Measurements from ENCODE around the gene RPS2.
A peak's percentile ranks its signal among the peaks of the same experiment; 100 is the strongest.

RPS2 gene

GRCh38 chr16:1981398-1981836 lies 16.8 kb upstream of the RPS2 start, which contains the start of gene NOXO1:
NOXO1 (minus strand) TSS chr16:1981469; CDS start chr16:1981179, 290 bp downstream.
- no peak for DNase-seq

GRCh38 chr16:1980770-1981087 lies 16.1 kb upstream of the RPS2 start:
- DNase-seq, result no peak

- no peak for DNase-seq
Observed at GRCh38 chr16:1980030-1980769, 15.6 kb upstream of the RPS2 start.

GRCh38 chr16:1979271-1980029 lies 14.8 kb upstream of the RPS2 start:
- DNase-seq, result no peak

GRCh38 chr16:1978476-1979120 lies 14.0 kb upstream of the RPS2 start:
- no peak for DNase-seq

GRCh38 chr16:1977875-1978268 lies 13.2 kb upstream of the RPS2 start:
- no peak for DNase-seq

GRCh38 chr16:1976951-1977874 lies 12.6 kb upstream of the RPS2 start:
- no peak for DNase-seq

GRCh38 chr16:1976216-1976520 lies 11.5 kb upstream of the RPS2 start:
- no peak for DNase-seq

- no peak for DNase-seq
Observed at GRCh38 chr16:1975432-1976215, 11.0 kb upstream of the RPS2 start.

- DNase-seq, result no peak
Observed at GRCh38 chr16:1974157-1975070, 9.8 kb upstream of the RPS2 start.

GRCh38 chr16:1973461-1974156 lies 9.0 kb upstream of the RPS2 start:
- DNase-seq, result no peak

GRCh38 chr16:1972490-1972877 lies 7.9 kb upstream of the RPS2 start:
- peak; percentile 30 for DNase-seq

GRCh38 chr16:1971796-1972489 lies 7.3 kb upstream of the RPS2 start, which contains the start of gene TBL3:
TBL3 (plus strand) TSS chr16:1972053; CDS start chr16:1972165, 112 bp downstream.
- DNase-seq, result peak; percentile 96

GRCh38 chr16:1968146-1968953 lies 3.7 kb upstream of the RPS2 start:
- DNase-seq, result no peak

- no peak for DNase-seq
Observed at GRCh38 chr16:1966460-1966859, 1.8 kb upstream of the RPS2 start, which contains the start of gene RNF151. RNF151 (plus strand) TSS chr16:1966856; CDS start chr16:1966882, 26 bp downstream.

GRCh38 chr16:1965396-1966001 lies 873 bp upstream of the RPS2 start:
- DNase-seq, result no peak

- peak; percentile 26 for DNase-seq
Observed at GRCh38 chr16:1963806-1964505, 670 bp downstream of the RPS2 start.
